ENCODE results near the gene MAPK12. TPM values are rescaled to one million over a fixed set of nuclear protein-coding genes. Genes with fewer than 3 reads are reported as not detected.
"Not testable (repeated sequence)": the region's sequence is repeated elsewhere in the genome, so short reads cannot be mapped to it uniquely, and the experiment has no call there.

Gene MAPK12
- total RNA-seq, 1 donor from 2014 or later = 74.8 TPM

DNA sequence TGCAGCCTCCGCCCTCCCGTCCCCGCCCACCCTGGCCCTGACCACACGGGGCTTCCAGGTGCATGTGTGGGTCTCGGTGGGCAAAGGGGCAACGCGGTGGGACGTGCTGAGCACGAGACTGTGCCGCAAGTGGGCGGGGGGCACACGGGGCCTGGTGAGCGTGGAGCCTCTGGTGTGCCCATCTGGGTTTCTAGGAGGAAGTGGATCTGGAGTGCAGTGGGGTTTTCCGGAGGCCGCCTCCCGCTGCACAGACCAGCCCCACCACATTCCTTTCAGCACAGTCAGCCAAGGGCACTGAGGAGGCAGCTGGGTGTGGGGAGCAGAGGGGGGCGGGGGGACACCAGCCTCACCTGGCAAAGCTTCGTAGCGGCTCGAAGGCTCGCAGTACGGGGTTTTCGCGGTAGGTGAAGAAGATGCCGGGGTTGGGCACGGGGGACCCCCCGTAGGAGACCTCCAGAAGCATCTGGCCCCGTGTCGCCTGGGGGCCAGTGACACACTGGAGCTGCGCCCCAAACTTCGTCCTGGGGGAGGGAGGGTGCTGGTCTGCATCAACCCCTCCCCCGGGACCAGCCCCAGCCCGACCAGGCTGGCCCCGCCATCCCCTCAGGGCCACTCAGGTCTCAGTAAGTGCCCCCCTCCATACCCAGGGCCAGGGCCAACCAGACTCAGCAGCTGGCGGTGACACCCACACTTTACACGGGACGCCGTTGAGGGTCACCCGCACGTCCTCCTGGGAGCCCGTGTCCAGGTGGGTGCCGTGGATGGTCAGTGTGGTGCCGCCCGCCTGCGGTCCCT is 21.1 kb upstream of the MAPK12 start:
- DNase-seq (ENCODE audit: extremely low read depth, low read depth, low spot score) = no peak

DNA sequence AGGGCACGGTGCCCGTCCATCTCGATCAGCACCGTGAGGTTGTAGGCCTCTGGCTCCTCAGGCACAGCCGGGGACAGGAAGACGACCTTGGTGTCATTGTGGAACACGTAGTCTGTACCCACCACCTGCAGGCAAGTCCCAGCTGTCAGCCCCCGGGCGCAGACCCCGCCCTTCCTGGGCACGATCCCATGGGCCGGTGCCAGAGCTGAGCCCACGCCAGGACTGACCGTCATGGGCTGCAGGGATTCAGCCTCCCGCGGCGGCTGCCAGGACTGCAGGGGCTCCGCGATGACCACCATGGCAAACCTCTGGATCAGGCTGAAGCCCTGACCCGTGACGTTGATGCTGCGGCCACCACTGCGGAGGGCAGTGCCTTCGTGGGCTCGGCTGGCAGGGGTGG is 20.5 kb upstream of the MAPK12 start:
- DNase-seq (ENCODE audit: extremely low read depth, low read depth, low spot score) = no peak

DNA sequence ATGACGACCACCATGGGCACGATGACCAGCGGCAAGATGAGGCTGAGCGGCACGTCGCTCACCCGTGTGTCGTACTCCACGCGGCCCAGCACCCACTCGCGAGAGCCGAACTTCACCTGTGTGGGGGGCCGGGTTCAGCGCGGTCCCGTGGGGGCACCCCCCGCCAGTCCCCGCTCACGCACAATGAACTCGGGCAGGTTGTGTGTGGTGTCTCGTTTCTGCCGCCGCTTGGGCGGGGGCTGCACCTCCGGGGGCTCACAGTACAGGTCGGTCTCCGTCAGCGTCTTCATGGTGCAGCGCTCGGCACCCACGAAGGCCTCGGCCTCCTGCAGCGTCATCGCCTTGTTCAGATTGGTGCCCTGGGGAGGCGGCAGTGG is 19.9 kb upstream of the MAPK12 start:
- no peak for DNase-seq (ENCODE audit: extremely low read depth, low read depth, low spot score)

DNA sequence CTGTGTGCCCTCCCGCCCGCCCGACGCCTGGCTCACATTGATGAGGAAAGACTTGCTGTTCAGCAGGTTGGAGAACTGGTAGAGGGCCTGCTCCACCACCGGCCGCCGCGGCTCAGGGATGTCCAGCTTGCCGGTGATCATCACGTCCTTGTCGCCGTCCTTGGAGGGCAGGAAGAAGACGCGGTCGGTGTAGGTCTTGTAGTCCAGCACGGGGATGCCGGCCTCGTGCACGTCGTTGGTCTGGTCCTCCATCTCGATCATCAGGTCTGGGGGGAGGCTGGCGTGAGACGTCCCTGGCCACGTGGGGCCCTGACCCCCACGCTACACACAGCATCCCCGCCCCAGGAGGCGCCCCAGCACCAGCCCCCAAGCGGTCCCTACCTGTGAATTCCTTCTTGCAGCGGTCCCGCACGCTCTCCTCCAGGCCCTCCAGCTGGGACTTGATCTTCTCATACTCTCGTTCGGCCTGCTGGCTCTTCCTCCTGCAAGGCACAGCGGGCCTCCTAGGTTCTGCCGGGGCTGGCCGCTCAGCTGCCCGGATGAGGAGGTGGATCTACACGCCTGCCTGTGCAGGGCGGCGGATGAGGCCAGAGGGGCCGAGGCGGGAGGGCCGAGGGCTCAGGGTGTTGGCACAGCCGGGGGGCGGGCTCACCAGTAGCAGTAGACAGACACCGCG is 19.4 kb upstream of the MAPK12 start:
- no peak for DNase-seq (ENCODE audit: extremely low read depth, low read depth, low spot score)

DNA sequence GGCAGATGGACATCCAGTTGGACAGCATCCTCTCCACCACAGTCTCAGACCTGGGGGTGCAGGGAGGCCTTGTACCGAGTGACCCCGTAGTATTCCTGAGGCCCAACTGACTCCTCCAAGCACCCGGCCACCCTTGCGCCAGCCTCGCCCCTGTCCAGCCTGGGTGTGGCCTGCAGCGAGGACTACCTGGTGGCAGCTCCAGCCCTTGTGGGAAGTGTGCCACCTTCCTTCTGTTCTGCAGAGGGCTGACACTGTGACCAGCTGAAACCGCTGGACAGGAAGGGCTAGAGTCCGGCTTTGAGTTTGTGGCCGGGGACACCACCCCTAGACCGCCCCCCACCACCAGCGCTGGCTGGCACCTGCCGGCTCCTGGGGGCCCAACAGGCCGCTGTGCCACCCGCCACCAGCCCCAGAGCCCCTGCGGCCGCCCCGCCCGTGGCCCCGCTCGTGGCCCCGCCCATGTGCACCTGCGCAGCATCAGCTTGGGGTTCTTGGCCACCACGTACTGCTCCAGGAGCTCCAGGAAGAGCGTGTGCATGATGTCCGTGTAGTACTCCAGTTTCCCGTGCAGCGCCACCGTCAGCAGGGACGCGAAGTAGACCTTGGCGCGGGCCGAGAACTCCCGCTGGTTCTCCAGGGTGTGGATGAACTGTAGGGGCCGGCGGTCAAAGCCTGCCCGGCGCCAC is 18.7 kb upstream of the MAPK12 start:
- DNase-seq (ENCODE audit: extremely low read depth, low read depth, low spot score) = no peak

DNA sequence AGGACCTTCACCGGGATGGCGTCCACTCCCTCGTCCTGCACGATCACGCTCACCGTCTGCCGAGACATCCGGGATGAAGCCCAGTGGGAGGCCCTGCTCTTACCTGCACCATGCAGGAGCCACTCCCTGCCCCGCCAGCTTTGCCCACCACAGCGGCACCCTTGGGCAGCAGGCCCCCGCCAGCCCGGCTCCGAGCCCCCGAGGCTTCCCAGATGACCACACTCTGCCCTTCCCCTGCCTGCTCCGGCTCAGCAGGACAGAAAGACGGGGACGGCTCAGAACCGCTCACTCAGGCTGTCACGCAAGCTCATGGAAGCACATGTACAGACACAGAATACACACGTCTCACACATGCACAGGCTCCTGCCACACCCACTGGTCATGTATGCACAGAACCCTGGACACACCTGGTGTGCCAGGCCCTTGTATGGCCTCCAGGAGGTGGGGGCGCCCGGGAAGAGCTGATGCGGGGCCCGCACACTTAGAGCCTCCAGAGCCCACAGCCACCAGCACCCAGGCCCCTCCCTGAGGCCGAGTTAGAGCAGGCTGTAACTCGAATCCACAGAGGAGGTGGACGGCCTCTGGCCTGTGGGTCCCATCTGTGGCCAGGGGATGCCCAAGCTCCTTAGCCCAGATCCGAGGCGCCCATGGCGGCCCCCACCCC is 17.6 kb upstream of the MAPK12 start:
- DNase-seq (ENCODE audit: extremely low read depth, low read depth, low spot score) = no peak

DNA sequence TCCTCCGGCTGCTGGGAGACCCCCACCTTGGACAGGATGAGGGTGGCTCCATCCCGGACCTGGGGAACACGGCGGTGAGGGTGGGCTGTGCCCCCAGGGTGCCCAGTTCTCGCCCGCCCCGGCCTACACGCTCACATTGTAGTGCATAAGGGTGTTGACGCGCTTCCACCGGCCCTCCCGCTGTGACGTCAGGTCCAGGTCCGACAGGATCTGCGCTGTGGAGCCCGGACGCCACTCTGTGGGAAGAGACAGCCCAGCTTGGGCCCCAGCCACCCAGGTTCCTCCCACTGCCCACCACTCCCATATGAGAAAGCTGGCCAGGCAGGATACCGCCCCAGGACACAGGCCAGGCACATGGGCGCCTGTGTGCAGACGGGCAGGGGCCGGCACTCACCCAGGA is 17.0 kb upstream of the MAPK12 start:
- no peak for DNase-seq (ENCODE audit: extremely low read depth, low read depth, low spot score)

DNA sequence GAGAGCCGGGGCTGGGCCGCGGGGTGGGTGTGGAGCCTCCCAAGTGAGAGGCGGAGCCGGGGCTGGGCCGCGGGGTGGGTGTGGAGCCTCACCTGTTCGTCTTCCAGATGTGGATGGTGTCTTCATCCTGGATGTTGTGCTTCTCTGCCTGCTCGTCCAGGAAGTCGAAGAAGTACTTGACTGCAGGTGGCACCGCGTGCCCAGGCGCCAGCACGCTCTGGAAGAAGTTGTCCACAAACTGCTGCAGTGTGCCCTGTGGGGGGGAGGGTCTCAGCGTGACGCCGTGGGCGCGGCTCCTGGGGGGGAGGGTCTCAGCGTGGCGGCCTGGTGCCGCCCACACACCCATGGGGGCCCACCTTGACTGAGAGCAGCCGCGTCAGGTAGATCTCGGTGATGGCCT is 16.3 kb upstream of the MAPK12 start:
- no peak for DNase-seq (ENCODE audit: extremely low read depth, low read depth, low spot score)

DNA sequence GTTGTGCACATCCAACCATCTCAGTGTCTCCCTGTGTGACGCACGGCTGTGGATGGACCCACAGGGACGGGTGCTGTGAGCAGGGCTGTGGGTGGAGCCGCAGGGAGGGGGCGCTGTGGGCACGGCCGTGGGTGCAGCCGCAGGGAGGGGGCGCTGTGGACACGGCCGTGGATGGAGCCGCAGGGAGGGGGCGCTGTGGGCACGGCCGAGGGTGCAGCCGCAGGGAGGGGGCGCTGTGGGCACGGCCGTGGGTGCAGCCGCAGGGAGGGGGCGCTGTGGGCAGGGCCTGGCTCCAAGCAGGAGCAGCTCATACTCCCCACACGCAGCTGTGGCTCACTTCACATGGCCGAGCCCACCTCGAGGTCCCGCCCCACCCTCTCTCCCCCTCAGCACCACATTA is 14.7 kb upstream of the MAPK12 start:
- DNase-seq (ENCODE audit: extremely low read depth, low read depth, low spot score) = no peak

DNA sequence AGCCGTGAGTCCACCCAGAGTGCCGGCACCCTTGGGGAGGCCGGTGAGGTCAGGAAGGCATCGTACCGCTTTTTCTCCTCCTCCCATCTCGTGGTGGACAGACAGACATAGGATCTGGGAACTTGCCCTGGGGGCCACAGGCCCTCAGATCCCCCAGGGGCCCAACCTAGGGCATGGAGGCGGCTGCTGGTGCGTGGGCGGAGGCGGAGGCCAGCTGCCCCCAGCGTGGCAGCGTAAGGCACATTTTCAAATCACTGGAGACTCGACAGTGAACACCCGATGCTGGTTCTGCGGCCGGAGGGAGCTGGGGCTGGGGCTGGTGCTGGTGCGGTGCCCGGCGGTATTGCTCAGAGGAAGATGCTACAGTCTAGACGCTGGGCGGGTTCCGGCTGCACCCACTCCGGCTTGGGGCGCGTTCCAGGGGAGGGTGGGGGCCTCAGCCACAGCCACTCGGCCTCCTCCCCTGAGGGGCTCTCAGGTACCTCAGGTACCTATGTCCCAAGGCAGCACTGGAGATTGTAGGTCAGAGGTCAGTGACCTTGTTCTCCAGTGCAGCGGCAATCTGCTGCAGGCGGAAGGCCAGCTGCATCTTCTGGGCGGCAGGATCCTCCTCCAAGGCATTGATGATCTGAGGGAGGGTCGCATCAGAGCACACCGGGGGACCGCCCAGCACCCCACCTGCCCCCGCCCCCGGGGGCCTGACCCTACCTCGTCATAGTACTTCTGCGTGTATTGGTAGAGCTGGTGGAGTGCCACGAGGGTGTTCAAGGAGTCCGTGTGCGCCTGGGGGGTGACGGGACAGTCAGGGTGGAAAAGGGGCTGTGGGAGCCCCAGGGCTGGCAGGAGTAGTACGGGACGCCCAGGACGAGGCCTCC is 13.9 kb upstream of the MAPK12 start:
- no peak for DNase-seq (ENCODE audit: extremely low read depth, low read depth, low spot score)

DNA sequence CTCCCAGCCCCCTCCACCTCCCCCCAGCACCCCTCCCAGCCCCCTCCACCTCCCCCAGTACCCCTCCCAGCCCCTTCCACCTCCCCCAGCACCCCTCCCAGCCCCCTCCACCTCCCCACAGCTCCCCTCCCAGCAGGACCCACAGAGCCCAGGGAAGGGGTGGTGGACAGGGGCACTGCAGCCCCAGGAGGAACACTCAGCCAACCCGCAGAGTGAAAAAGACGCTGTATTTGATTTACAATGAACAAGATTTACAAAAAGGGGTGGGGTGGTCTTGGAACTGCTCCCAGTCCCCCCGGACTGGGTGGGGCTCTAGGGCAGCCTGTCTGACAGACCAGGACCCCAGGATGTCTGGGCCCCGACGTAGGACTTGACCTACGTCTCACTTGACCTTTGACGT is 13.3 kb upstream of the MAPK12 start:
- DNase-seq (ENCODE audit: extremely low read depth, low read depth, low spot score) = no peak

DNA sequence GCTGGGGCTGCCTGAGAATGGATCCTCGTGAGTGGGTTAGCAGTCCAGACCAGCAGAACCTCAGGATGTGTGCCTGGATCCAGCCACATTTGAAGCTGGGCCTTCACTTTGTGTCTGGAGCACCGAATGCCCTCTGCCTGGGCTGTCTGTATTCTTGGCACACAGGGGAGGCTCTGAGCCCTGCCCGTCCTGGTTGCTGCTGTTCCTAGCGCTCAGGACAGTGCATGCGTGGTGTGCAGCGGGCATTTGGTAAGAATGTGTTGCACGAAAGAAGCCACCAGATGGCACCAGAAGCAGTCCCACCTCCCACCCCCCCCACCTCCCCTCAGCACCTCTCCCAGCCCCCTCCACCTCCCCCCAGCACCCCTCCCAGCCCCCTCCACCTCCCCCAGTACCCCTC is 12.8 kb upstream of the MAPK12 start:
- no peak for DNase-seq (ENCODE audit: extremely low read depth, low read depth, low spot score)

DNA sequence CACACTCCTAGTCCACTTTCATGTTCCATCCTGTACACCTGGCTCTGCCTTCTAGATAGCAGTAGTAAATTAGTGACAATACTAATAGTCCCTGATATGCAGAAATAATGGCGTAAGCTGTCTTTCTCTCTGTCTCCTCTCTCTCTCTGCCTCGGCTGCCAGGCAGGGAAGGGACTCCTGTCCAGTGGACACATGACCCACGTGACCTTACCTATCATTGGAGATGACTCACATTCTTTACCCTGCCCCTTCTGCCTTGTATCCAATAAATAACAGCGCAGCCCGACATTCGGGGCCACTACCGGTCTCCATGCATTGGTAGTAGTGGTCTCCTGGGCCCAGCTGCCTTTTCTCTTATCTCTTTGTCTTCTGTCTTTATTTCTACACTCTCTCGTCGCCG is 12.3 kb upstream of the MAPK12 start:
- not testable (repeated sequence) for DNase-seq (ENCODE audit: extremely low read depth, low read depth, low spot score)

DNA sequence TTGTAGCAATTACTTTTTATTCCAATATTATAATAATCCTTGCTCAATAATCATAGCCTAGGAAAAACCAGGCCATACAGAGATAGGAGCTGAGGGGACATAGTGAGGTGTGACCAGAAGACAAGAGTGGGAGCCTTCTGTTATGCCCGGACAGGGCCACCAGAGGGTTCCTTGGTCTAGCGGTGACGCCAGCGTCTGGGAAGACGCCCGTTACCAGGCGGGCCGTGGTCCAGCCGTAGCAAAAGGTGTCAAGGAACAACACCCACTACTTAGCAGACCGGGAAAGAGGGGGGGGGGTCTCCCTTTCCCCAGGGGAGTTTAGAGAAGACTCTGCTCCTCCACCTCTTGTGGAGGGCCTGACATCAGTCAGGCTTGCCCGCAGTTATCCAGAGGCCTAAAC is 11.9 kb upstream of the MAPK12 start:
- DNase-seq (ENCODE audit: extremely low read depth, low read depth, low spot score) = not testable (repeated sequence)

DNA sequence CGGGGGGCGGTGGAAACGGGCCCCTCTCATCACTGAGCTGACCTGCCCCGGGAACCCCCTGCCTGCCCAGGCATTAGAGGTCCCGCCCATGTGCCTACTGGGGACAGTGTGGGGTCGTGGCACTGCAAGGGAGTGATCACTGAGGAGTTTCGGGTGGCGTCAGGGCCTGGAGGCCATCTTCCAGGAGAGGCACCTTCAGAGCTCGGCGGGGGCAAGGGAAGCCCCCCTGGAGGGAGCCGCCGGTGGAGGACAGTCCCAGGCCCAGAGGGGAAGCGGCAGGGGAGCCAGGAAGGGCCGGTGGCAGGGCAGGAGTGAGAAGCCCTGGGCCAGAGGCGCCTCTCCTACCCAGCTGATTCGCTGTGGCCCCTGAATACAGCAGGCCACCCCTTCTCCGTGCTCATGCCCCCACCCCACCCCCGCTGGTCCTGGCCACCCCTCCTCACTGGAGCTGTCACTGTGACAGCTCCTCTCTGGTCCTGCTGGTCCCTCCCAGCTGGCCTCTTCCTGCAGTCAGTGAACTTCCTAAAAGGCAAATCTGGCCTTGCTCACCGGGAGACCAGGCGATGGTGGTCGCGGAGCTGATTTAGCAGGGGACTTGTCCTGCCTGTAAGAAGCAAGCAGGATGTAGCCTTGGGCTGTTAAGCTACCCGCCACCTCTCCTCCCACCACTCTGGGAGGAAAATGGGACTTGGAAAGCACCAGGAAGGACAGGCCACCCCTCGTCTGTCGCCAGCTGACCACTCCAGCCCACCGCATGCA is 10.7 kb upstream of the MAPK12 start:
- no peak for DNase-seq (ENCODE audit: extremely low read depth, low read depth, low spot score)

DNA sequence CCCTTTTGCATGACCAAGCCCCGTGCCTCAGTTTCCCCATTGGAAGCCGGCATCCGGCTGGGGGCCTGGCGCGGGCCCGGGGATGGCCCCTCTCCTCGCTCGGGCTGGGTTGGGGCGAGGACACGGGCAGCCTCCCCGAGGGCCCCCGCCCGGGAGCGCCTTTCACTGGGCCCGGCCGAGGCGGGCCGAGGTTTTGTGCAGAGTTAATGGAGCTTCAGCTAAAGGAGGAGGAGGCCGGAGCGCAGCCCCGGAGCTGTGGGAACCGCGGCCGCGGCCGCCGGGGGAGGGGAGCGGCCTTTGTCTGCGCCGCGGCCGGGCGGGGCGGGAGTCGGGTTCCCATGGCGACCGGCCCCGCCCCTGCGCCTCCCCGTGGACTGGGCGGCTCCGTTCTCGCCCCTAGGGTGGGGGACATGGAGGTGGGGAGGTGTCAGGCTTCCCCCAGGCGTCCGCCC is 10.1 kb upstream of the MAPK12 start:
- no peak for DNase-seq (ENCODE audit: extremely low read depth, low read depth, low spot score)

DNA sequence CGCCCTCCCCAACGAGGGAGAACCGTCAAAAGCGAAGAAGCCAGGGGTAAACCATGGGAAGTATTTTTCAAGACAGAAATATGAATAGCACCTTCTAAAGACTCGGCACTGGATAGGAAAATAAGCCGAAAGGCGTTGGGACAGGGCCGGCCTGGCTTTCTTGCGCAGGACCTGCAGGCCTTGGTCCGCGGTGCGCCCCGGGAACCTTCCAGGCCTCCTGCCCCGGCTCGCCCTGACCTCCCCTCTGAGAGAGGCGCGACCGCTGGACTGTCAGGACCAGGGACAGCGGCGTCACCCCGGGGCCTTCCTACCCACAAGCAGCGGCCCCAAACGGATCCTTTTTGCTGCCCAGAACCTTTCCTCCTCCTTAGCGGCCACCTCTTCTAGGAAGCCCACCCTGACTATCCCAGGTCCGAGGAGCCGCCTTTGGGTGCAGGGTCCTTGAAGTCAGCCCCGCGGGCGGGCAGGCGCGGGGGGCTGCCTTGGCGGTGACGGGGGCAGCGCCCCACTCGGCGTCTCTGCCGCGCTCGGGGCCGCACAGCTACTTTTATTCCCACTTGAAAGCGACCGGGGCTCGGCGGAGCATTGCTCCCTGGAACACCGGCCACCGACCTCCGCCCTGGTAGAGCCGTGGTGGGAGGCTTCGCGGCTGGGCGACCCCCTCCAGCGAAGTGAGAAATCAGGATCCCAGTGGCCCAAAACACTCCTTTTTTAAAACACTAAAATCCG is 9.3 kb upstream of the MAPK12 start:
- no peak for DNase-seq (ENCODE audit: extremely low read depth, low read depth, low spot score)

DNA sequence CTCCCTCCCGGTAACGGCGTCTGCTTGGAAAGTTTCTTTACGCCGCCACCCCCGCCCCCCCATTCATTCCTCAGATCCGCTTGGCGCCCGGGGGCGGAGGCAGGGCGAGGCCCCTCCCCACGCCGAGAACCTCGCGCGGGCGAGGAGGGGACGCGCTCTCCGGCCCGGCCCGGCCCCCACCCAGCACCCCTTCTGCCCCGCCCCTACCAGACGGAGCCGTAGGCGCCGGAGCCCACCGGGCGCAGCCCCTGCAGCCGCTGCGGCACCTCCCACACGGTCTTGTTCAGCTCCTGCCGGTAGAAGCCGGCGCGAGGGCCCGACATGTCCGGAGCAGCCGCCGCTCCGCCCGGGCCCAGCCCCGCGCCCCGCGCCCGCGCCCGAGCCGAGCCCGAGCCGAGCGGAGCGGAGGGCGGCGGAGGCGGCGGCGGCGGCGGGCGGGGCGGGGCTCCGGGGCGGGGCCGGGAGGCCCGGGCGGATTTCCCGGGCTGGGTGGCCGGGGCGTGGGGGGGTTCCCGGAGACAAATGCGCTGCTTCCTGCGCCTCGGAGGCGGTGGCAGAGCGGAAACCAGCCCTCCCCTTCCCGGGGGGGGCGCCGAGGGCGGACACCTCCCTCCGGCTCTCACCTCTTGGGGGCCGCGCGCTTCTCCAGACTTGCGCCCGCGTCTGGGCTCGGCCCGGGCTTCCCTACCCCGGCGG is 8.6 kb upstream of the MAPK12 start, which contains the start of gene MAPK11:
Gene MAPK11 (minus strand): TSS at position 411 of the 696 bp plus-strand sequence. CDS start 88 bp downstream, at position 323.
- no peak for DNase-seq (ENCODE audit: extremely low read depth, low read depth, low spot score)
